GM18951 (cell line): ENCODE results near the gene ZNF836.
"Not testable (repeated sequence)": the region's sequence is repeated elsewhere in the genome, so short reads cannot be mapped to it uniquely, and the experiment has no call there.

Source experiments
- POLR2A ChIP-seq: IDR thresholded peaks from 4 replicates; pipeline ENCODE4 v1.6.1; 2011; ENCODE audit warnings: mild to moderate bottlenecking; ENCODE audit not compliant: insufficient read length, insufficient read depth; ENCODE audit errors: extremely low read depth
- in situ Hi-C: fragments of 300-500 bp; cut with MboI; formaldehyde crosslinking; loops from one replicate; pipeline ENCODE4 v1.12.0; 2022; ENCODE audit warnings: low sequenced_read_pairs, mixed read lengths, inconsistent platforms; ENCODE audit not compliant: unreplicated experiment

The ZNF836 gene

GRCh38 chr19:52171321-52172169 is at the start of gene ZNF836:
TSS of gene ZNF836 (minus strand) at chr19:52171621. CDS start at chr19:52168072, 3,549 bp downstream.
- peak; percentile 62 for TF ChIP-seq POLR2A
- in situ Hi-C loops: no loop called here

DNA sequence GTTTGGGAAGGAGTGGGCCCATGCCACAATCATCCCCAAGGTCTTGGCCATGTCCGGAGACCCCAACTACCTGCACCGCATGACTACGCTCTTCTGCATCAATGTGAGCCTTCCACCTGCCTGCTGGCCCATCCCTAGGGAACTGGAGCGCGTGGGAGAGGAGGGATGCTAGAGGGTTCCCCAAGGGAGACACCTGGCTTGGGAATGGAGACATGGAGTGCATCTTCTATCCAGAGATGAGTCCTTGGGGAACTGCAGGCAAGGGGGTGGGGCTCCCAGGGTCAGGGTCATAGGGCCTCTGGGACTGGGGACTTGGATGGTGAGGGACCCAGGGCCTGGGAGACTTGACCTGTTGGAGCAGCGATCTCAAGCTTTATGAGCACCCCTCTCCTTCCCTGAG is 49.6 kb upstream of the ZNF836 start:
- in situ Hi-C loops: no loop called here
- no peak for TF ChIP-seq POLR2A

DNA sequence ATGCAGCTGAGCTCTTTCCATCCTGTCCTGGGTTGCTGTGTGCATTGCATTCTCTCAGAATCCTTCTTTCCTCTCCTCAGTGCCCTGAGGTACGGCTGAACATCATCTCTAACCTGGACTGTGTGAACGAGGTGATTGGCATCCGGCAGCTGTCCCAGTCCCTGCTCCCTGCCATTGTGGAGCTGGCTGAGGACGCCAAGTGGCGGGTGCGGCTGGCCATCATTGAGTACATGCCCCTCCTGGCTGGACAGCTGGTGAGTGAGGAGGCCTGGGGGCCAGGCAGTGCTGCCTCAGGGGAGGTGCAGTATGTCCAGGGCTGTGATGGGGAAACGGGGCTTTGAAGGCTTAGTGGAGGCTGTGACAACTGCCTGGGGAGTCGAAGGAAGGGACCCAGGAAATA is 48.2 kb upstream of the ZNF836 start:
- in situ Hi-C loops: no loop called here
- no peak for TF ChIP-seq POLR2A

- TF ChIP-seq POLR2A: no peak
- in situ Hi-C loops: no loop called here
Observed at GRCh38 chr19:52217576-52217975, 46.2 kb upstream of the ZNF836 start.

GRCh38 chr19:52216401-52216800 is 45.0 kb upstream of the ZNF836 start:
- no peak for TF ChIP-seq POLR2A
- in situ Hi-C loops: no loop called here

- in situ Hi-C loops: no loop called here
Observed at GRCh38 chr19:52214241-52214640, 42.8 kb upstream of the ZNF836 start.

GRCh38 chr19:52212572-52213255 is 41.3 kb upstream of the ZNF836 start:
- TF ChIP-seq POLR2A: no peak
- in situ Hi-C loops: no loop called here

More at GRCh38 chr19:52214241-52214640, 42.8 kb upstream of the ZNF836 start:
- no peak for TF ChIP-seq POLR2A

DNA sequence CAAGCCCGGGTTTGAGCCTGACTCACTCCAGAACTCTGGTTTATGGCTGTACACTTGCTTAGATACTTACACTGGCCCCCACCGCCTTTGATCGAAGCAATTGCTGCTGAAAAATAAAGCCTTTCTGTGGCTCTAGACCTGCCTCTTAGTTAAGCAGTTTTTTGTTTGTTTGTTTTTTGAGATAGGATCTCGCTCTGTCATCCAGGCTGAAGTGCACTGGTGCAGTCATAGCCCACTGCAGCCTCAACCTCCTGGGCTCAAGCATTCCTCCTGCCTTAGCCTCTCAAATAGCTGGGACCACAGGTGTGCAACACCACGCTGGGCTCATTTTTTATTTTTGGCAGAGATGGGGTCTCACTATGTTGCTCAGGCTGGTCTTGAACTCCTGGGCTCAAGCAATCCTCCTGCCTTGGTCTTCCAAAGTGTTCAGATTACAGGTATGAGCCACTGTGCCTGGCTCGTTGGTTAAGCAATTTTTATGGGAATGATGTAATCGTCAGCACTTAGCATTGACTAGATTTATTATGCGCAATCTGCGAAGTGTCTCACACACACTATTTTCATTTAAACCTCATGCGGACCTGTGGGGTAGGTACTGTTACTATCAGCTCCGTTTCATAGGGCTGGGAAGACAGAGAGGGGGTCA is 40.6 kb upstream of the ZNF836 start:
- in situ Hi-C loops: no loop called here
- no peak for TF ChIP-seq POLR2A

GRCh38 chr19:52211203-52211602 is 39.8 kb upstream of the ZNF836 start:
- in situ Hi-C loops: no loop called here
- no peak for TF ChIP-seq POLR2A

DNA sequence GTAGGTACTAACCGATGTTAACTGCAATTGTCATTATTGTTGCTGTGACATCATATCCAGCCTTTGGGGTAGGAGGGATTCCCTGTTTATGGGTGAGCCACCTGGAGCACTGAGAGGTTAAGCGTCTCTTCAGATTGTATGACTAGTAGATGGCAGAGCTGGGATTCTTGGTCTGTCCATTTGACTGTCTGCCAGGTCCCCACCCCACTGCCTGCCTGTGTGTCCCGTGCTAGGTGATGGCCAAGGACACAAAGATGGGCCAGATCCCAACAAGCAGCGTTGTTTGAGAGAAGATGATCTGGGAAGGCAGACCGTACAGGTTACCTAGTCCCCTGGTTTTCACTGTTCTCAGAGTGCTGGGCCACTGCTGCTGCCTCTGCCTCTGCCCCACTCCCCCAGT is 35.1 kb upstream of the ZNF836 start:
- in situ Hi-C loops: no loop called here
- TF ChIP-seq POLR2A: no peak

- in situ Hi-C loops: not testable (repeated sequence)
Observed at GRCh38 chr19:52200755-52201391, 29.5 kb upstream of the ZNF836 start.

GRCh38 chr19:52200044-52200443 is 28.6 kb upstream of the ZNF836 start:
- TF ChIP-seq POLR2A: no peak
- in situ Hi-C loops: no loop called here

GRCh38 chr19:52198678-52199077 is 27.3 kb upstream of the ZNF836 start:
- in situ Hi-C loops: no loop called here
- TF ChIP-seq POLR2A: no peak
